HT-29 (cell line): ENCODE measurements around the gene FGFBP1. TPM values are rescaled to one million over a fixed set of nuclear protein-coding genes. Genes with fewer than 3 reads are reported as not detected.
"Not testable (repeated sequence)": the region's sequence is repeated elsewhere in the genome, so short reads cannot be mapped to it uniquely, and the experiment has no call there.

ENCODE experiments used
- DNase-seq: peaks from one replicate; pipeline ENCODE4 v3.0.0-alpha.2; 2015; ENCODE audit warnings: low spot score
- total RNA-seq: library from RNA; depleted of rRNA; stranded (reverse); fragments of >200 nt; shearing (Covaris generic); gene quantifications from 2 replicates; pipeline ENCODE4 v1.2.3, GENCODE V29; 2014

Gene FGFBP1
- total RNA-seq, 1 experiment from 2014 or later = 0.36 TPM

- no peak for DNase-seq
Observed at GRCh38 chr4:15945516-15945915, 7.0 kb upstream of the FGFBP1 start.

- DNase-seq = no peak
Observed at GRCh38 chr4:15944895-15945294, 6.4 kb upstream of the FGFBP1 start.

DNA sequence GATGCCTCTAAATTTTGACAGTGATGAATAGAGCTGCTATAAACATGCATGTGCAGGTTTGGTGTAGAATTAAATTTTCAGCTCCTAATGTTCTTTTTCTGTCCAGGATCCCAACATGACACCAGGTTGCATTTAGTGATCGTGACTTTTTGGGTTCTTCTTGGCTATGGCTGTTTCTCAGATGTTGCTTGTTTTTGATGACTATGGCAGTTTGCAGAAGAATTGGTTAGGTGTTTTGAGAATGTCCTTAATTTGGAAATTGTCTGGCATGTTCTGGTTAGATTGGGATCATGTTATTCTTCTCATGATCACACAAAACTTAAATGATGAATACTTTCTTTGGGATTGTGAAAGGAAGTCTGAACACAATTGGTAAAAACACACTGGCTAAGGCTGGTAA, 3.7 kb upstream of the FGFBP1 start:
- DNase-seq = no peak

- peak; percentile 64 for DNase-seq
Observed at GRCh38 chr4:15938182-15938581, 358 bp downstream of the FGFBP1 start.

DNA sequence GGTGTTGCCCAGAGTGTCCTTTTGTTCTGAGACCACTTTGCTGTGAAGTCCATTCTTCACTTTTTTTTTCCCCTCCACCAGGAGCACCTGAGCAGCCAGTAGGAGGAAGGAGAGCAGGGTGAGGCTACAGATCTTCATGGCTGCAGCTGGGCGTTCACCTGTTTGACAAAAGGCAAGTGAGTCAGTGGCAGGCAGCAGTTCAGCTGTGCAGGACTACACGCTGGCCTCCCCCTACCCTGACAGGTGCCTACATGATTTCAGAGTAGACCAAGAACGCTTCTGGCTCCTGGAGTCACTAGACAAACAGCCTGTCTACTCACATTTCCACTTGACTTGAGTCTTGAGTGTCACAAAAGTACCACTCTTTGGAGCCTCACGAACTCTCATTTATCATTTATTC, 2.0 kb downstream of the FGFBP1 start:
- no peak for DNase-seq

DNA sequence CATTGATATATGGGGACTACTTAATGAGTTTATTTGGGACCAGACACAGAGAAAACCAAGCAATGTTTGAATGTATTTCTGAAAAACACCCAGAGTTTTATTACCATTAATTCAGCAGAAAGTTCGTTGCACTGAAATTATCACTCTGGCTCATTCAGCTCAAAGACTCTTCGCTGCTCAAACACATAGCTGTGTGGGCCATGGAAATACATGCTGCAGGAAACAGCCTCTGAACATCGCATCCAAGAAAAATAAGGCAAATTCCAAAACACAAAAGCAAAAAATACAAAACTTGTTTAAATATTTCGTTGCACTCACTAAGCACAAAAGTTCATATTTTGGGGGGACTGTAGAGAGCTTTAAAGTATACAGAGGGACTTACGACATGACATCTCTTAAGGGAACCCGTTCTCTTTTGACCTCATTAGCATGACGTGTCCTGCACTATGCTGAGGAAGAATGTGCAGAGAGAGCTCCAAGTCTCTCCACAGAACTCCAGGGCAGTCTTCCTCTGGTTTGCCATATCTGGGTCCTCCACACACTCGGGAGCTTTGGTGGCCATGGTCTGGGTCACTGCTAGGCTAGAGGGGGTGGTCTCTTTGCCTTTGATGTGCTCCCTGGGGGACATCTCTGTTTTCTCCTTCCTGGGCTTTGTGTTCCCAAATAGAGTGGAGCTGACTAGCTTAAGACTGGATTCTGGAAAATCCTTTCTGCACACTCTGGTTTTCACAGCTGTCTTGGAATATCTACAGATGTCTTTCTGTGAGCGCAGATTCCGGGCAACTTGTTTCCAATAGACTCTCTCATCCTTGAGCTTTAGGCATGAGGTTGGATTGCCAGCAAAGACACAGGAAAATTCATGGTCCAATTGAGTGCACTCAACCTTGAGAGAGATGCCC, 2.8 kb downstream of the FGFBP1 start:
- DNase-seq = no peak

DNA sequence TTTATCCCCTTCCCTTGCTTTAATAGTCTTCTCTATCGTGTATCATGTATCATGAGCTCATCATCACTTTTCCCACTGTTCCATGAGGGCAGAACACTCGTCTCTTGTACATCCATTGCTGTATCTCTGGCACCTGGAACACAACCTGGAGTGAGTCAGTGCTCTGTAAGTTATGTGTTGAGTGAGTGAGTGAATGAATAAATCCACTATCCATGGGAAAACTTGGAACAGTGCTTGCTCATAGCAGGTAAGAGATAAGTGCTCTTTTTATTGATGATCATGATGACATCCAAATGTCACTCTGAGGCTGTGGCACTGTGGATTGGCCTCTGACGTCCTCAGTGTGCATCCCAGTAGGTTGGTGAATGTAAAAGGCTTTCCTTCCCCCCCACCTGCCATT, 4.3 kb downstream of the FGFBP1 start:
- no peak for DNase-seq

GRCh38 chr4:15931451-15932210, 6.9 kb downstream of the FGFBP1 start:
- DNase-seq = no peak

DNA sequence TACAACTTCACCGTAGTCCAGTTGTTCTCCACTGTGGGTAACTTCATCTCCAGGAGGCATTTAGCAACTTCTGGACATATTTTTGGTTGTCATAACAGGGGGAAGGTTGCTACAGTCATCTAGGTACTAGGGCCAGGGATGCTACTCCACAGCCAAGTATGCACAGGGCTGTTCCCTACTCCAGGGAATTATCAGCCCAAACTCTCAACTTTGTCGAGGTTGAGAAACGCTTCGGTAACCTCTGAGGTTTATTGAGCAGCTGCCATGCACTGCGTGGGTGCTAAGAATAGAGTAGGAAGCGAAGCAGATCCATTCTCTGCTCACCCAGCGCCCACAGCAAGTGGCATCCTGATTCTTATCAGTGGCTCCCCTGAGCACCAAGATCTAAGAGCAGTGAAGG, 8.2 kb downstream of the FGFBP1 start:
- no peak for DNase-seq

DNA sequence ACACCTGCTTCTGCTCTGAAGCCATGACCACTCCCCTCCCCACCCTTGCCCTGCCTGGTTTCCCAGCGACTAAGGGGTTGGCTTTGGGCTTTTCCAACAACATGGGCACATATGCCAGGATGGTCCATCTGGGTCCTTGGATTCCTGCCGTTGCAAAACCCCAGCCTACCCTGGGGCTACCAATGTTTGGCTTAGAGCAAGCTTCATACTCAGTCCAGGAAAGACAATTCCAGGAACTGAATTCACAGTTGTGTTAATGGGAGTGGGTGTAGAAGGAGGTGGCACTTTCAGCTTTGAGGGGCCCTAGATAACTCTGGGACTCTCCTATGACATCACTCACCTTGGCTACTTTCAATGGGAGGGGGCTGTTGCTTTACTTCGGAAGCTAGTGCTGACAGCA, 9.0 kb downstream of the FGFBP1 start:
- DNase-seq = no peak

DNA sequence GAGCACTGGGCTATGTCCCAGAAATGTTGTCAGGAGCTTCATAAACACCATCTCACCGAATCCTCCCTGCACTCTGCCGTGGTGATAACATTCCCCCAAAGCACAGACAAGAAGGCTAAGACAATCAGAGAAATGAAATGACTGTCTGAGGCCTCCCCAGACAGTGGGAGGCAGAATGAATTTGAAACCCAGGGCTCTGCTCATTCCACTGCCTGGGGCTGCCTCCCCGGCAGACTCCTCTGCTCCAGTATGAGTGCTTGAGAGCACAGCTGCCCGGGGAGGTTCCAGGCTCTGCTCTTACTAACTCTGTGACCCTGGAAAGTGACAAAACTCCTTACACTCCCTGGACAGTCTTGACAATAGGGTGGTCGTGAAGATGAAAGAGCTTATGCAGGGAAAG, 9.7 kb downstream of the FGFBP1 start:
- no peak for DNase-seq

DNA sequence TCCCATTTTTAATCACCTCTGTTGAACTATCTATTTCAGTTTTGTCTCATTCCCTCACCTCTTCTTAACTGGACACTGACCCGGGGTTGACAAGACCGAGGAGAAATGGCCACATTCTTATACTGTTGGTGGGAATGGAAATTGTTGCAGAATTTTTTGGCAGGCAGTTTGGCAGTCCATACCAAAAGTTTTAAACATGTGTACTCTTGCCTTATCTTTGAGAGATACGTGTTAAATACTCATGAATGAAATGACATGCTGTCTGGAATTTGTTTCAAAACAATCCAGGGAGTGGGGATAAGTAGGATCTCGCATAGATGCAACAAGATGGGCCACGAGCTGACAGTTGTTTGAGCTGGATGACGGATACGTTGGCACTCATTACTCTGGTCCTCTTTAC, 12.1 kb downstream of the FGFBP1 start:
- no peak for DNase-seq

DNA sequence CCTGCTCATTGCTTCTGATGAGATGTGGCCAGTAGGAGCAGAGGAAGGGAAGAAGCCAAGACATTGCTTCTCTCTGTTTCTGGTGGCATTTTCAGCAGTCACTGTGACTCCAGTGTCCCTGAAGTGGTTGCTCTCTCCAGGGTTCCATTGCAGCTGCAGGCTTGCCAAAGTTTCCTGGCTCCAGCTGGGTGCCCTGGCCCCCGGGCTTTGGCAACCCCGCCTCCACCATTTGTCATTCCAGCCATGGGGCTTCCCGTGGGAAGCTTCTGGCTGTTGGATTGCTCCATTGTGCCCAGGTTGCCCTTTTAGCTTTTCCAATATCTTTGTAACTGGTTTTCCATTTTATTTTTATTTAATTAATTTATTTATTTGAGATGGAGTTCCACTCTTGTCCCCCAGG, 12.7 kb downstream of the FGFBP1 start:
- no peak for DNase-seq

GRCh38 chr4:15921592-15921932, 17.0 kb downstream of the FGFBP1 start:
- no peak for DNase-seq

- peak; percentile 71 for DNase-seq
Observed at GRCh38 chr4:15920723-15921591, 17.6 kb downstream of the FGFBP1 start.

- peak; percentile 30 for DNase-seq
Observed at GRCh38 chr4:15918484-15919129, 19.9 kb downstream of the FGFBP1 start.

DNA sequence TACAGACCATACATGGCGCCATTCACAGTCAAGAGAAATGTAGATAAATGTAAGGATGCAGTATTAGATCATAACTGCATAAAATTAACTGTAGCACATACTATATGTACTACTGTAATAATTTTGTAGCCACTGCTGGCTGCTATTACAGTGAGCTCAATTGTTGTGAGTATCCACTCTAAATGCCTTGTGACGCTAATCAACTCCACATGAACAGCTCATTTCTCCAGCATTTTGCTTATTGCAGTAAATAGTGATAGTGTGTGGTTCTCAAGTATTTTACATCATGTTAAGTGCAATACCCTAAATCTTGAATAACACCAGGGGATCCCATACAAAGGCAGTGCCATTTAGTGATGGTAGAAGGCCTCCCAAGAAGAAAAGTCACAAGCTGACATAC, 21.2 kb downstream of the FGFBP1 start:
- no peak for DNase-seq

DNA sequence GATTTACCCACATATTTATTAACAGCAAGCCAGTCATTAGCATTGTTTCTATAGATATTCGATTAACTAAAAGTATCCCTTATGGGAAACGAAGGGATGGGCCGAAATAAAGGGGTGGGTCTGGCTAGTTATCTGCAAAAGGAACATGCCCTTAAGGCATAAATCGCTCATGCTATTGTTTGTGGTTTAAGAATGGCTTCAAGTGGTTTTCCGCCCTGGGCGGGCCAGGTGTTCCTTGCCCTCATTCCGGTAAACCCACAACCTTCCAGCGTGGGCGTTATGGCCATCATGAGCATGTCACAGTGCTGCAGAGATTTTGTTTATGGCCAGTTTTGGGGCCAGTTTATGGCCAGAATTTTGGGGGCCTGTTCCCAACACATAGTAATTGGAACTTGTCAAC, 22.2 kb downstream of the FGFBP1 start:
- not testable (repeated sequence) for DNase-seq

- no peak for DNase-seq
Observed at GRCh38 chr4:15914736-15915135, 23.8 kb downstream of the FGFBP1 start.

DNA sequence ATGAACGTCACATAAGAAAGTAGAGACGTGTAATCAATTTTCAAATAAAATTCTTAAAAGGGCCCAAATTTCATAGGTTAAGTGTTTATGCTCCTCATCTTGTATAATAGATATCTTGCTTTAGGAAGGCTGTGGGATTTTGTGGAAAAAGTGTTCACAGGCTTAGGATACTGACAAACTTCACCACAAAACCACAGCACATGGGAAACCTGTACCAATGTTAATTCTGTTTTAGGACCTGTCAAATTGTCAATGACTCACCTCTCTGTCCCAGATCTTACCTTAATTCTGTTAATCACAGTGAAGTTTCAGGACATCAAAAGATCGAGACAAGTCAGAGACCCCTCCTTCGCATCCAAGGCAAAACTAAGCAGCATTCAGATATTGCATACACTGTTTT, 24.2 kb downstream of the FGFBP1 start:
- DNase-seq = no peak

- DNase-seq = no peak
Observed at GRCh38 chr4:15913631-15913970, 24.9 kb downstream of the FGFBP1 start.
